Measurements from ENCODE around the gene TMED4. TPM values are rescaled to one million over a fixed set of nuclear protein-coding genes. Genes with fewer than 3 reads are reported as not detected.

TMED4 gene
- total RNA-seq, 1 experiment from 2014 or later: 115 TPM

DNA sequence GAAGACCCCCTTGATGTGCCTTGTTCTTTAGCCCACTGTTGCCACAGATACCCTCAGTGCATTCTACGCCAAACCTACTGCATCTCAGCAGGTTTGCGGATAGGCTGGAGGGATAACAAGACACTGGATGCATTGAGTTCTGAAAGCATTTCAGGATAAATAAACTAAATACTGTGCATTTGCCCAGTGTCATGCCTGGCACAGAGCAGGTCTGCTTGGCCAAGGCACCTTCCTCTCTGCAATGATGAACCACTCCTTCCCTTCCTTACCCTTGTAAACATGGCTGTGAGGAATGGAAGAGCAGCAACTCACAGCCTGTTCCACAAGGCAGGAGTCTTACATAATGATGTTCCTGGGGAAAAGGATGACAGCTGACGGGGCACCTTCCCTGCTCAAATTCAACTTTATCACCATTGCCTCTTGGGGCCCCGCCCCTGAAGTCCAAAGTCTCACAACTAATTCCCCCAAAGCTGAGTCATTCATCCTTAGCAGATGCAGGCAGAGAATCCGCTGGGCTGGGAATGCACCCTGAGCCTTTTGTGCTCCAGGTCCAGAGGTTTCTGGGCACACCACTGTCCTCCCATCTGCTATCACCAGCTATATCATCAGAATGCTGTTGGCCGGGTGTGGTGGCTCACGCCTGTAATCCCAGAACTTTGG lies 19.9 kb downstream of the TMED4 start:
- intact Hi-C loops (cut with micrococcal nuclease; ENCODE audit: unreplicated experiment): loop anchor here (2.0 kb wide), 2 partner anchors 71 to 321 kb away; partner anchors contain the start of gene NUDCD3
- H3K27ac Mint-ChIP-seq (ENCODE audit: unreplicated experiment): peak overlapping the region; percentile 5
- CTCF ChIA-PET: interaction anchor here (0.6 to 2.4 kb wide), 5 partner anchors 10 to 435 kb away, joined by 3 to 5 read pairs (median 3); partner anchors contain the start of gene NPC1L1

DNA sequence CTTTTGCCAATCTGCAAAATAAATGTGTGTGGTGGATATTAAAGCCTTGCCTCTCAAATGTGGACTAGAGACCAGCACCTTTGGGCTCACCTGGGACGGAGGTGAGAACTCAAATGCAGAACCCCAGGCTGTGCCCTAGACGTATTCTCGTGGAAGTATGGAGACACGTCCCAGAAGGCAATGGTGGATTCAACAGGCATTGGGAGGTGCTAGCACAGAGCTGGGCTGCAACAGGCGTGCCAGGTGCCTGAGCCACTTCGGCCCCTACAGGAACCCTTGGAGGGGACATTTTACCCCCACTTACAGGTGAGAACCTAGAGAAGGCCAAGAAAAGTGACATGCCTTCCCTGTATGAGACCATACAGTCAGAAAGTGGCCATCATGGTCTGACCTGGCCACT lies 20.6 kb downstream of the TMED4 start:
- Mint-ChIP-seq H3K9me3 (ENCODE audit: low read depth, unreplicated experiment) (no peaks in the 10 kb centered on the region), H3K27me3 (ENCODE audit: unreplicated experiment) (no peaks in the 10 kb centered on the region), H3K4me3 (ENCODE audit: low read depth, unreplicated experiment) (no peak overlapping the region), H3K4me1 (ENCODE audit: low read depth, unreplicated experiment) (peaks cover 32% of the 10 kb centered on the region), H3K27ac (ENCODE audit: unreplicated experiment) (no peak overlapping the region), H3K36me3 (ENCODE audit: insufficient read depth, unreplicated experiment) (peaks cover 48% of the 10 kb centered on the region)
- intact Hi-C loops (cut with micrococcal nuclease; ENCODE audit: unreplicated experiment): no loop called here
- DNase-seq: no peak
- TF ChIP-seq, protein P1, sequence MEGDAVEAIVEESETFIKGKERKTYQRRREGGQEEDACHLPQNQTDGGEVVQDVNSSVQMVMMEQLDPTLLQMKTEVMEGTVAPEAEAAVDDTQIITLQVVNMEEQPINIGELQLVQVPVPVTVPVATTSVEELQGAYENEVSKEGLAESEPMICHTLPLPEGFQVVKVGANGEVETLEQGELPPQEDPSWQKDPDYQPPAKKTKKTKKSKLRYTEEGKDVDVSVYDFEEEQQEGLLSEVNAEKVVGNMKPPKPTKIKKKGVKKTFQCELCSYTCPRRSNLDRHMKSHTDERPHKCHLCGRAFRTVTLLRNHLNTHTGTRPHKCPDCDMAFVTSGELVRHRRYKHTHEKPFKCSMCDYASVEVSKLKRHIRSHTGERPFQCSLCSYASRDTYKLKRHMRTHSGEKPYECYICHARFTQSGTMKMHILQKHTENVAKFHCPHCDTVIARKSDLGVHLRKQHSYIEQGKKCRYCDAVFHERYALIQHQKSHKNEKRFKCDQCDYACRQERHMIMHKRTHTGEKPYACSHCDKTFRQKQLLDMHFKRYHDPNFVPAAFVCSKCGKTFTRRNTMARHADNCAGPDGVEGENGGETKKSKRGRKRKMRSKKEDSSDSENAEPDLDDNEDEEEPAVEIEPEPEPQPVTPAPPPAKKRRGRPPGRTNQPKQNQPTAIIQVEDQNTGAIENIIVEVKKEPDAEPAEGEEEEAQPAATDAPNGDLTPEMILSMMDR (IDR thresholded peaks at IDR 0.05; ENCODE audit: unreplicated experiment): no peak
- no TSS peak for BruUV-seq (replicated peaks)
- CTCF ChIA-PET: interaction anchor here (1.2 to 2.4 kb wide), 3 partner anchors 11 to 27 kb away, joined by 3 to 5 read pairs (median 3); no protein-coding TSS in a partner anchor

More for the DNA sequence above, 19.9 kb downstream of the TMED4 start:
- Mint-ChIP-seq H3K4me1 (ENCODE audit: low read depth, unreplicated experiment) (peaks cover 32% of the 10 kb centered on the region), H3K27me3 (ENCODE audit: unreplicated experiment) (no peaks in the 10 kb centered on the region), H3K9me3 (ENCODE audit: low read depth, unreplicated experiment) (no peaks in the 10 kb centered on the region), H3K36me3 (ENCODE audit: insufficient read depth, unreplicated experiment) (peaks cover 53% of the 10 kb centered on the region), H3K4me3 (ENCODE audit: low read depth, unreplicated experiment) (no peak overlapping the region)
- no TSS peak for BruUV-seq (replicated peaks)
- TF ChIP-seq, protein P1 (IDR thresholded peaks at IDR 0.05; ENCODE audit: unreplicated experiment): no peak
- DNase-seq: peak; percentile 78

DNA sequence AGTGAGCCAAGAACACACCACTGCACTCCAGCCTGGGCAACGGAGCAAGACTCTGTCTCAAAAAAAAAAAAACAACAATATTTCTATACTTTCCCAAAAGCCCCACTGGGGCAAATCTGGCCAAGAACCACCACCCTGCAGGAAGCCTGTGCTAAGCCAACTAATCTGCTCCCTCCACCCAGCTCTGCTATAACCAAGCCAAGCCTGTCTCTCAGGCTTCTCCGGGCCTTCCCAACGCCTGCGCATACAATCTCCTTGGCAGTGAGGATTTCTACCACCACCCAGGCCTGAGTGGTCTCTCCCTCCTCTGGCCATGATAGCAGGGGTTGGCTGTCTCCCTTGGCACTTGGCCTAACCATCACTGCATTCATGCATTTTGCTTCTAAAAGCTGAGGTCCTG lies 22.5 kb downstream of the TMED4 start:
- Mint-ChIP-seq H3K4me1 (ENCODE audit: low read depth, unreplicated experiment) (peaks cover 19% of the 10 kb centered on the region), H3K27me3 (ENCODE audit: unreplicated experiment) (no peaks in the 10 kb centered on the region), H3K36me3 (ENCODE audit: insufficient read depth, unreplicated experiment) (peaks cover 36% of the 10 kb centered on the region), H3K9me3 (ENCODE audit: low read depth, unreplicated experiment) (no peaks in the 10 kb centered on the region), H3K27ac (ENCODE audit: unreplicated experiment) (no peak overlapping the region), H3K4me3 (ENCODE audit: low read depth, unreplicated experiment) (no peak overlapping the region)
- CTCF ChIA-PET: no interaction called here
- no peak for DNase-seq
- TF ChIP-seq, protein P1 (IDR thresholded peaks at IDR 0.05; ENCODE audit: unreplicated experiment): no peak
- intact Hi-C loops (cut with micrococcal nuclease; ENCODE audit: unreplicated experiment): no loop called here
- no TSS peak for BruUV-seq (replicated peaks)

DNA sequence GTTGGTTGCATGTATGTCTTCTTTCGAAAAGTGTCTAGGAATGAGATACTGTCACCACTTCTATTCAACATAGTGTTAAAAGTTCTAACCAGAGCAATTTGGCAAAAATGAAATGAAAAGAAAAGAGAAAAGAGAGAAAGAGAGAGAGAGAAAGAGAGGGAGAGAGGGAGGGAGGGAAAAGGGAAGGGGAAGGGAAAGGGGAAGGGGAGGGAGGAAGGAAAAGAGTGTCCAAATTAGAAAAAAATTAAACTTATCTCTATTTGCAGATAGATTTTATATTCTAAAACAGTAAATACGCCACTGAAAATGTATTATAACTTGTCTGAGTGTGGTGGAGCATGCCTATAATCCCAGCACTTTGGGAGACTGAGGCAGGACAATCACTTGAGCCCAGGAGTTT lies 24.5 kb downstream of the TMED4 start:
- intact Hi-C loops (cut with micrococcal nuclease; ENCODE audit: unreplicated experiment): no loop called here
- H3K27ac Mint-ChIP-seq (ENCODE audit: unreplicated experiment): no peak overlapping the region
- no TSS peak for BruUV-seq (replicated peaks)
- H3K36me3 Mint-ChIP-seq (ENCODE audit: insufficient read depth, unreplicated experiment): peaks cover 19% of the 10 kb centered on the region
- no peaks in the 10 kb centered on the region for H3K9me3 Mint-ChIP-seq (ENCODE audit: low read depth, unreplicated experiment)
- H3K4me1 Mint-ChIP-seq (ENCODE audit: low read depth, unreplicated experiment): peaks cover 8% of the 10 kb centered on the region
- no peak overlapping the region for H3K4me3 Mint-ChIP-seq (ENCODE audit: low read depth, unreplicated experiment)
- H3K27me3 Mint-ChIP-seq (ENCODE audit: unreplicated experiment): no peaks in the 10 kb centered on the region
- CTCF ChIA-PET: no interaction called here
- TF ChIP-seq, protein P1 (IDR thresholded peaks at IDR 0.05; ENCODE audit: unreplicated experiment): no peak
- DNase-seq: no peak
